NCI-H345 treated with DMSO at 0.1 percent for 48 hours (cell line): ENCODE measurements around the gene TAS1R3.
"Not testable (repeated sequence)": the region's sequence is repeated elsewhere in the genome, so short reads cannot be mapped to it uniquely, and the experiment has no call there.

ENCODE experiments used
- DNase-seq: peaks from one replicate; lab custom pipeline; 2025; ENCODE audit not compliant: unreplicated experiment; lab: John Stamatoyannopoulos, UW

The TAS1R3 gene

DNA sequence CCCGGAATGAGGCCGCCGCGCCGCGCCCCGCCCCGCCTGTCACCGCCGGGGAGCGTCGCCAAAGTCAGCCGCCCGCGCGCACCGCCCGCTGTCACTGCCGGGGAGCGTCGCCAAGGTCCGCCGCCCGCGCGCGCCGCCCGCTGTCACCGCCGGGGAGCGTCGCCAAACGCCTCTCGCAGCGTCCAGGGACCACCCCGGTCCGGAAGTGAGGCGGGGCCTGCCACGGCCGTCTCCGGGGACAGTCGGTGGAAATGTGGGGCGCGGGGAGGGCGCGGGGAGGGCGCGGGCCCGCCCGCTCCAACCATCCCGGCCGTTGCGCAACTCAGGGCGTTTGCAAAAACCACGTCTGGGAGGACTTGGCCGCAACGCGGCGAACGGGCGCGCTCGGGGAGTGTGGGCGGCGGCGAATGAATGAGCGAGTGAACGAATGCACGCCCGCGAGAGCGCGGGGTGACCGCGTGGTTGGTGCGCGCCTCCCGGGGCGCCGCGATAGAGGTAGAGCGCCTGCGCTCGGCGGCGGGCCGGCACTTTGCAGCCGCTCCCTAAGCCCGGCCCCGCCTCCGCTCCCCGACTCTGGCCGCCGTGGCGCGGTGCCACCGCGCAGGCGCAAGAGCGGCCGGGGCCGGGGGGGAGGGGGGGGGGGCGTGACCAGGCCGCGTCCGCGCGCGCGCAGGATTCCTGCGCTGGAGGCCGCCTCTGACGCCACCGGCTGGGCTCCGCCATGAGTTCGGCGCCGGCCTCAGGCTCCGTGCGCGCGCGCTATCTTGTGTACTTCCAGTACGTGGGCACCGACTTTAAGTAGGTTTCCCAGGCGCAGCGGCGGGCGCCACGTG is 22.9 kb upstream of the TAS1R3 start, which contains the start of the genes ACAP3 and PUSL1:
Gene ACAP3, minus strand, starts transcription at position 8 of the 833 bp plus-strand sequence. CDS start 115 bp downstream, outside the sequence.
Gene PUSL1, plus strand, starts transcription at position 675 of the 833 bp plus-strand sequence. Its CDS starts 47 bp downstream, at position 722.
- DNase-seq = peak; percentile 86

DNA sequence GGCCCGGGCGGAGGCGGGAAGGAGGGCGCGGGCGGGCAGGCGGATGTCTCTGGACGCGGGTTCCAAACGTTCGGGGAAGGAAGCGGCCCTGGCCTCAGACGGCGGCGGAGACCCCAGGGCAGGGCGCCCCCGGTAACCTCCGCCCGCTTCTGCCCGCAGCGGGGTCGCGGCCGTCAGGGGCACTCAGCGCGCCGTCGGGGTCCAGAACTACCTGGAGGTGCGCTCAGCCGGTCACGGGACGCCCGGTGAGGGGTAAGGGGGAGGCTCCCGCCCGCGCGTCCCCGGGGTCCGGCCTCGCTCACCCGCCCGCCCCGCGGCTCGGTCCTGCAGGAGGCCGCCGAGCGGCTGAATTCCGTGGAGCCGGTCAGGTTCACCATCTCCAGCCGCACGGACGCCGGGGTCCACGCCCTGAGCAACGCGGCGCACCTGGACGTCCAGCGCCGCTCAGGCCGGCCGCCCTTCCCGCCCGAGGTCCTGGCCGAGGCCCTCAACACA is 22.3 kb upstream of the TAS1R3 start:
- DNase-seq = no peak

DNA sequence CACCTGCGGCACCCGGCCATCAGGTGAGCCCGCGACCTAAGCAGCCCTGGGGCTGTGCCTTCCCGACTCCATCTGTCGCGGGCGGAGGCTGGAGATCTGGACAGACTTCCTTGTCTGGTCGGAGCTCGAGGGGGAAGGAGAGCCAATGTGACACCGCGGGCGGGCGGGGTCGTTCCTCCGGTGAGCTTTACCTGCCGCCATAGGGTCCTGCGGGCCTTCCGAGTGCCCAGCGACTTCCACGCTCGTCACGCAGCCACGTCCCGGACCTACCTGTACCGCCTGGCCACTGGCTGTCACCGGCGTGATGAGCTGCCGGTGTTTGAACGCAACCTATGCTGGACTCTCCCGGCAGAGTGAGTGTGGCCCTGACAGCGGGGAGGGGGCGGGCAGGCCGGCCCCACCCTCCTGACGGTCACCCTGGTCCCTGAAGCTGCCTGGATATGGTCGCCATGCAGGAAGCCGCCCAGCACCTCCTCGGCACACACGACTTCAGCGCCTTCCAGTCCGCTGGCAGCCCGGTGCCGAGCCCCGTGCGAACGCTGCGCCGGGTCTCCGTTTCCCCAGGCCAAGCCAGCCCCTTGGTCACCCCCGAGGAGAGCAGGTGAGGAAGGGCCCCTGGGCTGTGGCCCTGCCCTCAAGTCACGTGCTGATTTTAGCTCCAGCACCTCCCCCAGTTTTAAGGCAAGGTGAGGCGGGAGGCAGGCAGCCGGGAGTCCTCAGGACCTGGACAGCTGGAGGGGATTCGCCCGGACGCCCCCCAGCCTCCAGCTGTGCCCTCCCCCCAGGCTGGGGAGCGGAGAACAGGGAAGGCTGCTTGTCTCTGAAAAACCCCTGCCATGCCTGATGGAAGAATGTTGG is 21.6 kb upstream of the TAS1R3 start:
- DNase-seq = no peak

DNA sequence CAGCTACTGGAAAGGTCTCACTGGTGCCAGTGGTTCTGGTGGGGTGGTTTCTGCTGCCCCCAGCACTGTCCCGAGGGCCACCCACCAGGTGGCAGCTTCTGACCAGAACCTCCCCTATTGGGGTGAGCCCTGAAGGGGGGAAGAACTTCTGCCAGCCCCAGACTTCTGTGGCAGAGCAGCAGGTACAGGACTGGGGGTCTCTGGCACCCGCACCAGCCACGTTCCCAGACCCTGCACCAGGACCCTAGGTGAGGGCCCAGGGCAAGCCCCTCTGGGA is 21.0 kb upstream of the TAS1R3 start:
- DNase-seq = no peak

DNA sequence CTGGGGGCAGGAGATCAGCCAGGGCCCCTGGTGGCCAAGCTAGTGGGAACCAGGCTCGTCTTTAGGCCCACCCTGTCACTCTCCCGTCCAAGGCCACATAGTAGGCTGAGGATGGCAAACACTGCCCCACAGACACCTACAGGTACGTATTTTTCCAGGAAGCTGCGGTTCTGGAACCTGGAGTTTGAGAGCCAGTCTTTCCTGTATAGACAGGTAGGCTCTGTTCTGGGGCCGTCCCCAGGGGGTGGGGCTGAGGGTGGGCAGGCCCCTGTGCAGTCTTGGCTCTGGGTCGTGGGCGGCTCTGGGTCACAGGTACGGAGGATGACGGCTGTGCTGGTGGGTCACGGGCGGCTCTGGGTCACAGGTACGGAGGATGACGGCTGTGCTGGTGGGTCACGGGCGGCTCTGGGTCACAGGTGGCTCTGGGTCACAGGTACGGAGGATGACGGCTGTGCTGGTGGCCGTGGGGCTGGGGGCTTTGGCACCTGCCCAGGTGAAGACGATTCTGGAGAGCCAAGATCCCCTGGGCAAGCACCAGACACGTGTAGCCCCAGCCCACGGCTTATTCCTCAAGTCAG is 20.5 kb upstream of the TAS1R3 start:
- DNase-seq = no peak

DNA sequence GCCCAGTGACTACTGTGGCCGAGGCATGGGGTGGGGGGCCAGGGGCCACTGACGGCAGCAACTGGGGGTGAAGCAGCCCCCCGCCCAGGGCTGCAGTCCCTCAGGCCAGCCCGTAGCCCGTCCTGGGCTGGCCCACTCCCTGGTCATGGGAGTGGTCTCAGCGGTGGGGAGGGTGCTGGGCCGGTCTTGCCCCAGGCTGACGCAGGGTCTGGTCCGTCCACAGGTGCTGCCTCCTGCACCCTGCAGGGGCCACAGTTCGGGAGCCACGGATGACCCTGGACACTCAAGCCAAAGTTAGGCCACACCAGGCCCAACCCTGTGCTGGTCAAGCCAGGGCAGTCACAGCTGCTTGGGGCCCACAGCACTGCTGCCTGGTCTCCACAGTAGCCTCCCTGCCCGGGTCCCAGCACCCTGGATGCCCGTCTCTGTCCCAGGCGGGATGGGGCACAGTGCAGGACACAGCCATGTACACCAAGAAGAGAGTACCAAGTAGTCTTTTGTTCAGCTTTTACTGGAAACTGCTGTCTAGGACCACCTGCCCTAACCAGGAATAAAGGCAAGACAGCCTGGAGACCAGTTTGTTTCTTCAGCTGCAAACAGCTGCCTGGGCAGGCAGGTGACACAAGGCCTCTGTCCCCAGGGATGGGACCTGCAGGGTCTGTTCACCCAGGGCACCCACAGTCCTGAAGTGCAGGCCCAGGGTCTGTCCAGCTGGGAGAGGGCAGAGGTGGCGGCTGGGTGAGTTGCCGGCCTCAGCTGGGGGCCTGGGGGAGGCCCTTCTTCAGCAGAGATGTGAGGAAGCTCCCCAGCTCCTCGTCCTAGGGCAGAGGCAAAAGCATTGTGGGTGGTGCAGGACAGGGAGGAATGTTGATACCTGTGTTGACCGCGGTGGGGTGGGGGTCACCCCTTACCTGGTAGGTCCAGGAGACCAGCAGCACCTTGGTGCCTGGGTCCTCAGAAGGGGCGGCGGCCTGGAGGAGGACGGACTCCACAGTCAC is 19.7 kb upstream of the TAS1R3 start:
- DNase-seq = no peak

DNA sequence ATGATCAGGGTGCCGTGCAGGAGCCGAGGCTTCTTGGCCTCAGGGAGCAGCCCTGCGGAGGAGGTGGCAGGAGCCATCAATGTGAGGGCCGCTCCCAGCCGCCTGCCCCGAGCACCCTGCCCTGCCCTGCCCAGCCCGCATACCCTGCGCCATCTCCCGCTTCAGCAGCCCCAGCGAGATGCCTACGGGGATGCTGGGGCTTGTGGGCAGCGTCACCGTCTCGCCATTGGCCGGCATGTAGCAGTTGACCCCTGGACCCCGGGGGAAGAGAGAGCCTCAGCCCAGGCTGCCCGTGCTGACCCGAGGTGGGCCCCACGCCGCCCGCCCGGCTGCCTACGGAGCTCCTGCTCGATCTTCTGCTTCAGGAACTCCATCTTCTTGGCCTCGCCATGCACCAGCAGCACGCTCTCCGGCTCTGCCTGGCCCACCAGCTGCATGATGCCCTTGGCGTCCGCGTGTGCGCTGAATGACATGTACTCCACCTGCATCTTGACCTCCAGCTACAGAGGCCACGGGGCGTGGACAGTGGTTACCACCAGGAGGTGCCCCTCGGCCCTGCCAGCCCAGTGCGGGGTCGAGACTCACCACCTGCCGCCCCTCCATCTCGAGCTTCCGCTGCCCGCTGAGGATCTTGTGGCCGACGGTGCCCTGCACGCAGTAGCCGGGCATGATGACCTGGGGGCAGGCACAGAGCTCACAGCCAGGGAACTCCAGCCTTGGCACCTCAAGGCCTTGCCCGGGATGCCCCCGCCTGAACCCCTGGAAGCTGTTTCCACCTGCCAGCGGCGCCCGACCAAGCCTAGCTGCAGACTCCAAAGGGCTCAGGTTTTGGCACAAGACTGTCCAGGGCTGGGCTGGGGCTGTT is 18.4 kb upstream of the TAS1R3 start:
- DNase-seq = no peak

DNA sequence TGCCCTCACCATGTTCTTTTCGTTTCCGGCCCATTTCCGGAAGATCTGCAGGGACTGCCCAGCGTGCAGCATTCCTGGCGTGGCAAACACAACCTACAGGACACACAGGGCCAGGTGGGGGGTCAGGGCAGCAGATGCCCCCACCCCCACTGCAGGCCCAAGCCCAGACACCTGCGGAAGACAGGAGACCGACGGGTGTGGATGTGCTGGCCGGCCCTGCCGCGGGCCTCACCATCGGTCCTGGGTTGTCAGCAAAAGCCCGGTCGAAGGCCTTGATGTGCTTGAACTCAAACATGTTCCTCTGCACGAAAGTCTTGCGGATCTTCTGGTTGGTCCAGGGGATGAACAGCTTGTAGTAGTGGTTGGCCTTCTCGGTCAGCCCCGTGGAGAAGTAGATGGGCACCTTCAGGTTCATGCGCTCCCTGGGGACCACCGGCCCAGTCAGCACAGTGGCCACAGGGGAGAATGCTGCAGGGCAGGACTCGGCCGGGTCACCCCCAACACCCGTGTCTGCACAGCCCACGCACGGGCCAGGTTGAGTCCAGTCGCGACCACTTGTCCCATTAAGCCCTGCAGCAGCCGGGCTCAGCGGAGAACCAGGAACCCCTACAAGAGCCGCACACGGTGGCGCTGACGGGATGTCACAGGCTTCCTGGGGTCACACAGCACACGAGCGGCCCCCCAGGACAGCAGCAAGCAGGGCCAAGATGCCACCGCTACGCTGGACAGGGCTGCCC is 17.4 kb upstream of the TAS1R3 start:
- no peak for DNase-seq

DNA sequence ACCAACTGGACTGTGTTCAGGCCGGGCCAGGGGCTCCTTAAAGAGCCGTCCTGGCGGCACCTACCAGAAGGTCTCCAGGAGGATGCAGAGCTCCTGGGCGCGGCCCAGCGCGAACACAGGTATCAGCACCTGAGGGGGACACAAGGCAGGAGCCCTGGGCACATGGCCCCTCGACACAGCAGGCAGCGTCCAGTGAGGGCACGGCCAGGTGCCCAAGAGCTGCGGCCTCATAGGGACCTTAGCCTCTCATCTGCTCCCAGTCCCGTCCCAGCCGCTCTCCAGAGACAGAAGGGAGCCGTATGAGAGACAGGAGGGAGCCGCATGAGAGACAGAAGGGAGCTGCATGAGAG is 16.9 kb upstream of the TAS1R3 start:
- DNase-seq = no peak

DNA sequence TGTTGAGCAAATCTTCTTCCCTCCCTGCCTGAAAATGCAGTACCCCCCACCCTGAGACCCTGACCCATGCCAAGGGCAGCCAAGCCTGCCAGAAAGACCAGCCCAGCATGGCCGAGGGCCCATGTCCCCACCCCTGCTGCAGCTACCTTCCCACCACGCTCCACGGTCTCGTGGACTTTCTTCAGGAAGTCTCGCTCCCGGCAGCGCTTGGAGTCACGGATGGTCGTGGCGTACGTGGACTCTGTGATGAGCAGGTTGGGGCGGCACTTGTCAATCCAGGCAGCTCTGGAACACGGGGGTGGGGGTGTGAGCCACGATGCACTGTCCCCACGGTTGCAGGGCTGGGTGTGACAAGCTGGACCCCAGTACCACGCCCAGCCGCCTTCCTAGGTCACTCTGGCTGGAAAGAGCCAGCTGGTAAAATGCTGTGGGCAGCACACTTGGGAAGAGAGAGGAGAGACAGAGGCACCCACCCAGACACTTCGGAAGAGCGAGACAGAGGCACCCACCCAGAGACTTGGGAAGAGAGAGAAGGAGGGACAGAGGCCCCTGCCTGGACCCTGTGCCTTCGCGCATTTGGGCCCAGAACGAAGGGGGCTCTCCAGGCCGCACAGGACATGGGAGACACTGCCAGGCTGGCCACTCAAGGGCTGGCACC is 16.3 kb upstream of the TAS1R3 start:
- DNase-seq = no peak

DNA sequence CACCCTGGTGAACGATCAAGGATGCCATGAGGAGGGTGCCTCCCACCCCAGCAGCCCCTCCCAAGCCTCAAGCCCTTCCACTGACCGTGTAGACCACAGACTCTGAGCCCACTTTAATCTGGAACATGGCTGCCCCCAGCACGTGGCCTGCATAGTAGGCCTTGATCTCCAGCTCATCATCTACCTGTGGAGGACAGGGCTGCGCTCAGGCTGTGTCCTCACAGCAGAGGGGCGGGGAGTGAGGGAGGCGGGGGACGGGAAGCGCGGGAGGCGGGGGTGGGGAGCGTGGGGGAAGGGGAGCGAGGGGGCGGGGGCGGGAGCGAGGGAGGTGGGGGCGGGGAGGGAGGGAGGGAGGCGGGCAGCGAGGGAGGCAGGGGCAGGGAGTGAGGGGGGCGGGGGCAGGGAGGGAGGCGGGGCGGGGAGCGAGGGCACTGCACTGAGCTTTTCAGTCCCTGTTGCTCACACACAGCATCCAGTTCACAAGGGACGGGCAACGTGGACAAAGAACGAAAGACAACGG is 15.6 kb upstream of the TAS1R3 start:
- no peak for DNase-seq

DNA sequence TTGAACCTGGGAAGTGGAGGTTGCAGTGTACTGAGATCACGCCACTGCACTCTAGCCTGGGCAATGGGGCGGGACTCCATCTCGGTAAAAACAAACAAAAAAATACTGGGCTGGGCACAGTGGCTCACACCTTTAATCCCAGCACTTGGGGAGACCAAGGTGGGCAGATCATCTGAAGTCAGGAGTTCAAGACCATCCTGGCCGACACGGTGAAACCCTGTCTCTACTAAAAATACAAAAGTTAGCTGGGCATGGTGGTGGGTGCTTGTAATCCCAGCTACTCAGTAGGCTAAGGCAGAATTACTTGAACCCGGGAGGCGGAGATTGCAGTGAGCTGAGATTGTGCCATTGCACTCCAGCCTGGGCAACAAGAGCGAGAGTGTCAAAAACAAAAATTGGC is 14.9 kb upstream of the TAS1R3 start:
- not testable (repeated sequence) for DNase-seq

DNA sequence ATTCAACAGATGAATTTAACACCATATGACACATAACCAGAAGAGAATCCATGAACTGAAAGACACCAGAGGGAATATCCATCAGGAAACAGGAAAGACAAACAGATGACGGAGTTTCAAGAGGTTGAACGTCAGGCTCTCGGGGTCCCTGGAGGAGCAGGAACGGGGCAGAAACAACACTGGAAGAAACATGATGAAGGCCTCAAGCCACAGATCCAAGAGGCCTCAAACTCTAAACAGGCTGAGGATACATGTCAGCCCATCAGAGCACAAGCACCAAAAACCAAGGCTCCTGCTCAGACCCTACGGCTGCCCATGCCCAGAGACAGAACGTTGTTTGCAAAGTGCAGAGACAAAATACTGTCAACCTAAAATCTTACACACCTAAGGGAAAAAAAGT is 13.7 kb upstream of the TAS1R3 start:
- no peak for DNase-seq

DNA sequence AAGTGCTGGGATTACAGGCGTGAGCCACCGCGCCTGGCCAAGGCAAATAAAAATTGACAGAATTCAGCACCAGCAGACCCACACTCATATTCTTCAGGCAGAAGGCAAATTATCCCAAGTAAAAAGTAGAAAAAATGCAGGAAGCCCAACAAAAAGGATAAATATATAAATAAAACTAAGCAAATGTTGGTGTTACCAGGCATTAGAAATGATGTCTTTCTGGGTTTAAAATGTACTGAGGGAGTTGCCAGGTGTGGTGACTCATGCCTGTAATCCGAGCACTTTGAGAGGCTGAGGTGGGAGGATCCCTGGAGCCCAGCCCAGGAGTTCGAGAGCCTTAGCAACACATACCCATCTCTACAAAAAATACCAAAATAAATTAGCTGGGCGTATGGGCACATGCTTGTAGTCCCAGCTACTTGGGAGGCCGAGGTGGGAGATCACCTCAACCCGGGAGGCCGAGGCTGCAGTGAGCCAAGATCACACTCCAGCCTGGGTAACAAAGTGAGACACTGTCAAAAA is 12.9 kb upstream of the TAS1R3 start:
- peak; percentile 32 for DNase-seq

DNA sequence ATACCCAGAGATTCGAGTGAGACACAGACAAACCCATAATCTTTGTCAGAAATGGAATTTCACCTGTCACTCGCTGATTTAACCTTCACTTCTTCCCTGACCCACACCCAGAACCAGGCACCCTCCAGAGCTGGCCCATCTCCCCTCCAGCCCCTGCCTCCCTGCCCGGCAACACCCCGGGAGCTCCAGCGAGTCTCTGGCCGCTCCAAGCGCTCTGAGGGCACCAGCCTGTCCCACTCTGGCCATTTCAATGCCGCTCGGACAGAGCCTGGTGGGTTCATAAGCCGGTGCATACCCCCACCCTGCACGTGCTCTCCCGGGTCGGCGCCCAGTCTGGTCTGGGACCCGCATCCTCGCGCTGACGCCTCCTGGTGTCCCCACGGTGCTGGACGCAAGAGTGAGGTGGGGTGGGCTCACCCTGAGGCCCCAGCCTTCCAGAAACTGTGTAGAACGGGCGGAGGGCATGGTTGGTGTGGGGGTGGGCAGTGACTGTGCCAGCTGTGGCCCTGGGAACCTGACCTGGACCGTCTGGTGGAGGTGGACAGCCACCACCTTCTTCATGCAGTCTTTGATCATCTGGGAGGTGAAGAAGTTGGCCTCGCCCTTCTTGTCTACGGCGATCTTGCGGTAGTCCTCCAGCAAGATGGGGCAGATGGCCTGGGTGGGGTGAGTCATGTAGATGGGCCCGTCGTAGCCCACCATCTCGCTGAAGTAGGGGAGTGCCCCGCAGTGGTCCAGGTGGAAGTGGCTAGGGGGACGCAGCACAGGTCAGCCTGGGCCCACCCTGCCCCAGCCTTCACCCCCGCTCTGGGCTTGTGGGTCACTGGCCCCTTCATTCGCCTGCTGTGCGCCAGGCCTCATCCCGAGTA is 12.1 kb upstream of the TAS1R3 start:
- no peak for DNase-seq

DNA sequence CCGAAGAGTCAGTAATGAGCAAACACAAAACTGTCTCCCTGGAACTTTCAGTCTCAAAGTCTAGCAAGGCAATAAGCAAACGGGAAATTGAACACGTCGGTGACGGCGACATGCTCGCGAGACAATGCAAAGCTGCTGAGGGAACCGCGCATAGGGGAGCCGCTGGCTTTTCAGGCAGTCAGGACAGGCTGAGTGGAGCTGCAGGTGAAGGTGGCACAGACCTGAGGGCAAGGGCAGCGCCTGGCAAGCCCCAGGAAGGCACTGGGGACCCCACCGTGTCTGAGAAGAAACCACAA is 11.5 kb upstream of the TAS1R3 start:
- no peak for DNase-seq
